Inflammatory macrophage treated with lipopolysaccharide for 1 hour (primary cell): ENCODE measurements around the gene SFSWAP.
"Not testable (repeated sequence)": the region's sequence is repeated elsewhere in the genome, so short reads cannot be mapped to it uniquely, and the experiment has no call there.

Experiments
- DNase-seq, 2 donors: peaks; one replicate each; pipeline ENCODE4 v3.0.0-alpha.2; 2020 to 2022

Gene SFSWAP

GRCh38 chr12:131765961-131766360, 55.1 kb downstream of the SFSWAP start:
- no peak for DNase-seq

GRCh38 chr12:131766382-131767107, 55.7 kb downstream of the SFSWAP start:
- DNase-seq: no peak

- no peak for DNase-seq
These were observed 59.2 kb downstream of the SFSWAP start for GRCh38 chr12:131770120-131770519.

GRCh38 chr12:131771965-131772364, 61.1 kb downstream of the SFSWAP start:
- DNase-seq: no peak

- no peak for DNase-seq
These were observed 62.8 kb downstream of the SFSWAP start for GRCh38 chr12:131773582-131774221.

GRCh38 chr12:131774576-131775391, 63.9 kb downstream of the SFSWAP start:
- no peak for DNase-seq

GRCh38 chr12:131775392-131776236, 64.7 kb downstream of the SFSWAP start:
- DNase-seq: no peak

- DNase-seq: no peak
These were observed 65.5 kb downstream of the SFSWAP start for GRCh38 chr12:131776237-131776889.

- DNase-seq: not testable (repeated sequence)
These were observed 66.4 kb downstream of the SFSWAP start for GRCh38 chr12:131777269-131777668.

GRCh38 chr12:131779027-131779426, 68.1 kb downstream of the SFSWAP start:
- no peak for DNase-seq

- DNase-seq: no peak
These were observed 71.2 kb downstream of the SFSWAP start for GRCh38 chr12:131782061-131782460.

GRCh38 chr12:131783915-131784541, 73.1 kb downstream of the SFSWAP start:
- peak; percentile 30 to 41 for DNase-seq

- no peak for DNase-seq
These were observed 74.2 kb downstream of the SFSWAP start for GRCh38 chr12:131784909-131785762.

- no peak for DNase-seq
These were observed 75.0 kb downstream of the SFSWAP start for GRCh38 chr12:131785763-131786330.

- DNase-seq: no peak
These were observed 75.4 kb downstream of the SFSWAP start for GRCh38 chr12:131786331-131786730.

- no peak for DNase-seq
These were observed 76.3 kb downstream of the SFSWAP start for GRCh38 chr12:131787143-131787660.

- no peak for DNase-seq
These were observed 77.2 kb downstream of the SFSWAP start for GRCh38 chr12:131788070-131788469.

- no peak for DNase-seq
These were observed 78.7 kb downstream of the SFSWAP start for GRCh38 chr12:131789638-131790037.

GRCh38 chr12:131793243-131794022, 82.5 kb downstream of the SFSWAP start:
- no peak for DNase-seq
